A673 (cell line): ENCODE data around the gene ZNF594. TPM values are rescaled to one million over a fixed set of nuclear protein-coding genes. Genes with fewer than 3 reads are reported as not detected.

Source experiments
- BruUV-seq: library from RNA; stranded (reverse); fragments of 400-500 nt; replicated peaks from 2 replicates; lab custom pipeline; 2021; lab: Mats Ljungman, UMichigan
- CTCF ChIA-PET: fragments of 300-600 bp; sonication (Branson Sonifier 250); formaldehyde crosslinking; loops from one replicate; lab custom pipeline; 2022; ENCODE audit warnings: antibody characterized with exemption; lab: Charles Lee
- POLR2A ChIA-PET: fragments of 300-600 bp; sonication (Branson Sonifier 250); formaldehyde crosslinking; loops from one replicate; lab custom pipeline; 2022; ENCODE audit warnings: antibody characterized with exemption; ENCODE audit not compliant: low non-redundant PET; lab: Charles Lee
- DNase-seq: peaks from one replicate; pipeline ENCODE4 v3.0.0-alpha.2; 2015; ENCODE audit warnings: low spot score
- H3K27ac ChIP-seq: fragments of 200-600 bp; sonication (generic); 2 replicates; pipeline ENCODE4 v1.5.1; 2016; ENCODE audit warnings: mixed run types, low read depth, mild to moderate bottlenecking, mixed read lengths, antibody characterized with exemption, low read length; ENCODE audit not compliant: poor library complexity, severe bottlenecking
- H3K27me3 ChIP-seq: fragments of 200-600 bp; sonication (generic); replicated peaks from 2 replicates; pipeline ENCODE4 v1.6.1; 2017; ENCODE audit warnings: mixed run types, low read depth, mild to moderate bottlenecking, mixed read lengths, antibody characterized with exemption, low read length; ENCODE audit not compliant: insufficient read depth, poor library complexity
- H3K36me3 ChIP-seq: fragments of 200-600 bp; sonication (generic); 2 replicates; pipeline ENCODE4 v1.6.1; 2016; ENCODE audit warnings: mixed run types, mild to moderate bottlenecking, mixed read lengths, antibody characterized with exemption, low read length; ENCODE audit not compliant: insufficient read depth, poor library complexity, severe bottlenecking
- H3K4me1 ChIP-seq: fragments of 200-600 bp; sonication (generic); 2 replicates; pipeline ENCODE4 v1.6.1; 2017; ENCODE audit warnings: mixed run types, mild to moderate bottlenecking, mixed read lengths, antibody characterized with exemption, low read length; ENCODE audit not compliant: insufficient read depth, poor library complexity, severe bottlenecking
- H3K4me3 ChIP-seq: fragments of 200-600 bp; sonication (generic); 2 replicates; pipeline ENCODE4 v1.5.1; 2016; ENCODE audit warnings: low read depth, mixed run types, mild to moderate bottlenecking, mixed read lengths, low read length; ENCODE audit not compliant: poor library complexity, severe bottlenecking
- H3K9me3 ChIP-seq: fragments of 200-600 bp; sonication (generic); 2 replicates; pipeline ENCODE4 v1.6.1; 2016; ENCODE audit warnings: mixed run types, low read depth, mild to moderate bottlenecking, mixed read lengths, antibody characterized with exemption, low read length; ENCODE audit not compliant: poor library complexity, severe bottlenecking
- CTCF ChIP-seq: fragments of 300-800, 200-600 bp; sonication (generic); conservative IDR thresholded peaks from 2 replicates; pipeline ENCODE4 v1.5.1; 2017; ENCODE audit warnings: low read depth, mild to moderate bottlenecking, antibody characterized with exemption, low read length, moderate library complexity, mixed read lengths
- EZH2 ChIP-seq: fragments of 200-600 bp; sonication (generic); IDR thresholded peaks from 2 replicates; pipeline ENCODE4 v1.6.1; 2017; ENCODE audit warnings: borderline replicate concordance, low read depth, mild to moderate bottlenecking, mixed read lengths, antibody characterized with exemption, low read length; ENCODE audit not compliant: poor library complexity, severe bottlenecking
- intact Hi-C: fragments of 100-400 bp; cut with micrococcal nuclease; formaldehyde crosslinking; loops from one replicate; pipeline ENCODE4 v1.10.0; 2022; ENCODE audit not compliant: unreplicated experiment
- total RNA-seq: library from RNA; stranded (reverse); gene quantifications from 2 replicates; pipeline ENCODE4 v1.2.3, GENCODE V29; 2021

Gene ZNF594
- total RNA-seq, 1 experiment from 2014 or later: 20.7 TPM

- peaks cover 95% of the 10 kb centered on the region for H3K9me3 ChIP-seq
- ChIA-PET POLR2A (no interaction called here), CTCF (no interaction called here)
- H3K4me1 ChIP-seq: no peaks in the 10 kb centered on the region
- no peak overlapping the region for H3K27ac ChIP-seq
- no peaks in the 10 kb centered on the region for H3K27me3 ChIP-seq
- H3K36me3 ChIP-seq: peaks cover 40% of the 10 kb centered on the region
- BruUV-seq: no TSS peak
- TF ChIP-seq EZH2: no peak
- intact Hi-C loops: no loop called here
- no peak for DNase-seq
- no peak overlapping the region for H3K4me3 ChIP-seq
Observed at GRCh38 chr17:5184288-5184687, 7.4 kb downstream of the ZNF594 start.

- no peaks in the 10 kb centered on the region for H3K4me1 ChIP-seq
- no peak overlapping the region for H3K27ac ChIP-seq
- peaks cover 98% of the 10 kb centered on the region for H3K9me3 ChIP-seq
- peaks cover 36% of the 10 kb centered on the region for H3K36me3 ChIP-seq
- intact Hi-C loops: no loop called here
- ChIA-PET CTCF (no interaction called here), POLR2A (no interaction called here)
- no peak for TF ChIP-seq EZH2
- no peak for TF ChIP-seq CTCF
- H3K27me3 ChIP-seq: no peaks in the 10 kb centered on the region
- no peak overlapping the region for H3K4me3 ChIP-seq
- BruUV-seq: no TSS peak
- DNase-seq: no peak
Observed at GRCh38 chr17:5183410-5183793, 8.3 kb downstream of the ZNF594 start.

- H3K27ac ChIP-seq: no peak overlapping the region
- no peak overlapping the region for H3K4me3 ChIP-seq
- no peak for DNase-seq
- CTCF ChIA-PET: no interaction called here
- H3K36me3 ChIP-seq: peaks cover 31% of the 10 kb centered on the region
- intact Hi-C loops: no loop called here
- peaks cover 98% of the 10 kb centered on the region for H3K9me3 ChIP-seq
- BruUV-seq: no TSS peak
- no peaks in the 10 kb centered on the region for H3K4me1 ChIP-seq
- no peak for TF ChIP-seq CTCF
- TF ChIP-seq EZH2: no peak
- no peaks in the 10 kb centered on the region for H3K27me3 ChIP-seq
- POLR2A ChIA-PET: no interaction called here
Observed at GRCh38 chr17:5182597-5183409, 8.9 kb downstream of the ZNF594 start.
